ENCODE measurements around the gene NID2.

NID2 gene

GRCh38 chr14:52021957-52022600 is 46.8 kb downstream of the NID2 start:
- DNase-seq = no peak

GRCh38 chr14:52020866-52021717 is 47.8 kb downstream of the NID2 start:
- DNase-seq = no peak

GRCh38 chr14:52020161-52020714 is 48.6 kb downstream of the NID2 start:
- no peak for DNase-seq

- no peak for DNase-seq
Measured at GRCh38 chr14:52018970-52019369, 49.9 kb downstream of the NID2 start.

GRCh38 chr14:52018252-52018651 is 50.6 kb downstream of the NID2 start:
- no peak for DNase-seq

GRCh38 chr14:52015411-52016030 is 53.3 kb downstream of the NID2 start:
- DNase-seq = no peak

GRCh38 chr14:52014601-52015267 is 54.1 kb downstream of the NID2 start:
- no peak for DNase-seq

GRCh38 chr14:52013984-52014600 is 54.8 kb downstream of the NID2 start:
- DNase-seq = no peak

- no peak for DNase-seq
Measured at GRCh38 chr14:52012635-52013034, 56.2 kb downstream of the NID2 start.

- DNase-seq = no peak
Measured at GRCh38 chr14:52011523-52011922, 57.3 kb downstream of the NID2 start.

GRCh38 chr14:52010173-52010693 is 58.6 kb downstream of the NID2 start:
- no peak for DNase-seq

- no peak for DNase-seq
Measured at GRCh38 chr14:52008136-52008535, 60.7 kb downstream of the NID2 start.

- DNase-seq = no peak
Measured at GRCh38 chr14:52007637-52008036, 61.2 kb downstream of the NID2 start.

GRCh38 chr14:52007211-52007610 is 61.6 kb downstream of the NID2 start:
- DNase-seq = no peak

- no peak for DNase-seq
Measured at GRCh38 chr14:52006361-52006760, 62.5 kb downstream of the NID2 start.

- no peak for DNase-seq
Measured at GRCh38 chr14:52005625-52006024, 63.2 kb downstream of the NID2 start.

- DNase-seq = no peak
Measured at GRCh38 chr14:52003324-52003723, 65.5 kb downstream of the NID2 start.

GRCh38 chr14:52002542-52002941 is 66.3 kb downstream of the NID2 start:
- no peak for DNase-seq

GRCh38 chr14:52000696-52001095 is 68.2 kb downstream of the NID2 start:
- DNase-seq = no peak

GRCh38 chr14:52000019-52000582 is 68.8 kb downstream of the NID2 start:
- DNase-seq = no peak

- no peak for DNase-seq
Measured at GRCh38 chr14:51999084-51999483, 69.8 kb downstream of the NID2 start.

- no peak for DNase-seq
Measured at GRCh38 chr14:51998348-51998747, 70.5 kb downstream of the NID2 start.

Measured in NCI-H1417 treated with DMSO at 0.1 percent for 48 hours (cell line).